Endothelial cell (in vitro differentiated cells): ENCODE measurements around the gene LCTL. TPM values are rescaled to one million over a fixed set of nuclear protein-coding genes. Genes with fewer than 3 reads are reported as not detected.

Experiments used
- DNase-seq: peaks from one replicate; pipeline ENCODE4 v3.0.0; 2021; ENCODE audit warnings: low spot score
- H3K27ac Mint-ChIP-seq: one replicate; pipeline ENCODE4 v1.8.0; 2021; ENCODE audit warnings: mixed read lengths, inconsistent platforms; ENCODE audit not compliant: unreplicated experiment
- H3K27me3 Mint-ChIP-seq: one replicate; pipeline ENCODE4 v1.8.0; 2021; ENCODE audit warnings: mild to moderate bottlenecking, moderate library complexity, mixed read lengths, inconsistent platforms; ENCODE audit not compliant: unreplicated experiment
- H3K36me3 Mint-ChIP-seq: one replicate; pipeline ENCODE4 v1.8.0; 2021; ENCODE audit warnings: mild to moderate bottlenecking, low read depth, mixed read lengths, inconsistent platforms; ENCODE audit not compliant: unreplicated experiment
- H3K4me1 Mint-ChIP-seq: one replicate; pipeline ENCODE4 v1.8.0; 2021; ENCODE audit warnings: mild to moderate bottlenecking, mixed read lengths, inconsistent platforms; ENCODE audit not compliant: unreplicated experiment
- H3K4me3 Mint-ChIP-seq: one replicate; pipeline ENCODE4 v1.8.0; 2021; ENCODE audit warnings: mild to moderate bottlenecking, mixed read lengths, inconsistent platforms; ENCODE audit not compliant: unreplicated experiment
- H3K9me3 Mint-ChIP-seq: one replicate; pipeline ENCODE4 v1.8.0; 2021; ENCODE audit warnings: mixed read lengths, inconsistent platforms; ENCODE audit not compliant: unreplicated experiment
- total RNA-seq: library from RNA; stranded (reverse); fragmentation: NEBNext Ultra II Directional; extraction: Animal tissue kit (Norgen Biotek cat#: 25700); gene quantifications from one replicate; pipeline ENCODE4 v1.2.1, GENCODE V29; 2021; ENCODE audit not compliant: unreplicated experiment
- TF ChIP-seq, protein P1 (sequence below): fragments of 200-600 bp; sonication (generic); IDR thresholded peaks from one replicate; pipeline ENCODE4 v1.5.0; 2021; ENCODE audit warnings: antibody characterized with exemption; ENCODE audit not compliant: unreplicated experiment

The LCTL gene
- total RNA-seq, 1 donor from 2014 or later = not detected

DNA sequence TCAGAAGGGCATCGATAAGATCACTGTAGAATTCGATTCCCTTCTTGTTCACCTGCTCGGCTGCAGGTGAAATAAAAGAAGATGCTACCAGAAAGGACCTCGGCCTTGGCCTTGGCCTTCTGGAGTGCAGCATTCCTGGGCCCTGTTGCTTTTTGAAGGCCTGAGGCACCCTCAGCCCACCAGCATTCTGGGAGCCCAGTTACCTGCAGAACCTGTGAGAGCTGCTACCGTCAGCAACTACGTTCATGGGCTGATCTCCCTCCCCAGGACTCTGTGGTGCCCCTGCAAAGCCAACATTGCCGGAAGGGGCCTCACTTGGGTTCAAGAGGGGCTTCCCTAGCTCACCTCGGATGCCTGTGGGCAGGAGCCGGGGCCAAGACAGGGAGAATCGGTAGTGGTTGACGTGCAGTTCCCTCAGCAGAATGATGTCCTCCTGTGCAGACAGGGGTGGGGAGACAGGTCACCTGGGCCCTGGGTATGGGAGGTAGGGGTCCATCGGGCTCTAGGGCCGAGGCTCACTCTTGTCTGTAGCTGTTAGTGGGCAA is 2.2 kb downstream of the LCTL start:
- Mint-ChIP-seq H3K9me3 (no peaks in the 10 kb centered on the region), H3K4me3 (no peak overlapping the region), H3K36me3 (peaks cover 4% of the 10 kb centered on the region), H3K27me3 (peaks cover 11% of the 10 kb centered on the region), H3K4me1 (peaks cover 13% of the 10 kb centered on the region), H3K27ac (no peak overlapping the region)
- TF ChIP-seq, protein P1, sequence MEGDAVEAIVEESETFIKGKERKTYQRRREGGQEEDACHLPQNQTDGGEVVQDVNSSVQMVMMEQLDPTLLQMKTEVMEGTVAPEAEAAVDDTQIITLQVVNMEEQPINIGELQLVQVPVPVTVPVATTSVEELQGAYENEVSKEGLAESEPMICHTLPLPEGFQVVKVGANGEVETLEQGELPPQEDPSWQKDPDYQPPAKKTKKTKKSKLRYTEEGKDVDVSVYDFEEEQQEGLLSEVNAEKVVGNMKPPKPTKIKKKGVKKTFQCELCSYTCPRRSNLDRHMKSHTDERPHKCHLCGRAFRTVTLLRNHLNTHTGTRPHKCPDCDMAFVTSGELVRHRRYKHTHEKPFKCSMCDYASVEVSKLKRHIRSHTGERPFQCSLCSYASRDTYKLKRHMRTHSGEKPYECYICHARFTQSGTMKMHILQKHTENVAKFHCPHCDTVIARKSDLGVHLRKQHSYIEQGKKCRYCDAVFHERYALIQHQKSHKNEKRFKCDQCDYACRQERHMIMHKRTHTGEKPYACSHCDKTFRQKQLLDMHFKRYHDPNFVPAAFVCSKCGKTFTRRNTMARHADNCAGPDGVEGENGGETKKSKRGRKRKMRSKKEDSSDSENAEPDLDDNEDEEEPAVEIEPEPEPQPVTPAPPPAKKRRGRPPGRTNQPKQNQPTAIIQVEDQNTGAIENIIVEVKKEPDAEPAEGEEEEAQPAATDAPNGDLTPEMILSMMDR = no peak
- no peak for DNase-seq

DNA sequence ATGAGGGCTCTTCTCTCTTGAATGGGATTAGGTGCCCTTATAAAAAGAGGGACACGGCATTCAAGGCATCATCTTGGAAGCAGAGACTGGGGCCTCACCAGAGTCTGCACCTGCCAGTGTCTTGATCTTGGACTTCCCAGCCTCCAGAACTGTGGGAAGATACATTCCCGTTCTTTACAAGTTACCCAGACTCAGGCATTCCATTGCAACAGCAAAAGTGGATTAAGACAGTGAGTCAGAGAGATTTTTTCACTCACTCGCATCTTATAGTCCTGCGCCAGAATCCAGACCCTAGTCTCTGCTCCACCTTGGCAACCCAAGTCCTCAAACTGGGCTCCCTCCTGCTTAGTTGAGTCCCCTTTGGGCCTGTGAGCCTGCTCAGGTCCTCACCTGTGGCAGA is 2.7 kb downstream of the LCTL start:
- H3K4me3 Mint-ChIP-seq = no peak overlapping the region

DNA sequence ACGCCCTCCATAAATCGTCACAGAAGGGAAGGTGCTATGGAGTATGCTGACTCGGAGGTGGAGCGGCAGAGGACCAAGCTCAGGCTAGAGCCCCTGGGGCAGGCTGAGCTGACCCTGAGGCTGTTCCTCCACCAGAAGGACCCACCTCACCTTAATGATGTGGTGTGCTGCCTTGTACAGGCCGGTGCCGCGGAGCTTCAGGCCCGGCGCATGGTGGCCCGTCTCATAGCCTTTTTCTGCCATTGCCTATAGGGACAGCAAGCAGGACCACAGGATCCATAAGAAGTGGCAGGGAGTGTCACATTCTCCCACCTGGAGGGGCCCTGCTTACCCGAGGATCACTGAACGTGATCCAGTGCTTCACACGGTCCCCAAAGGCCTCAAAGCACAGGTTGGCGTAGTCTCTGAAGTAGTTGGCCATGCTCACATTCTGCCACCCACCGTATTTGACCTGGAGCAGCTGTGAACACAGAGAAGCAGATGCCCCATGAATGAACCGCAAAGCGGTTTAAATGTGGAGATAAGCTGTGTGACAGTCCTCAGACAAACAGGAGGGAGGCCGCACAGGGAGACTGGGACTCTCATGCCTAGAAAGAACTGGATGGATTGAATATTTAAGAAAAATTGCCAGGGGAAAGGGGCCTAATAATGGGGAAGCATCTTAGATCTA is 4.8 kb downstream of the LCTL start:
- peaks cover 4% of the 10 kb centered on the region for H3K36me3 Mint-ChIP-seq
- no peak overlapping the region for H3K27ac Mint-ChIP-seq
- TF ChIP-seq, protein P1 = no peak
- no peak overlapping the region for H3K4me3 Mint-ChIP-seq
- no peaks in the 10 kb centered on the region for H3K9me3 Mint-ChIP-seq
- H3K27me3 Mint-ChIP-seq = peaks cover 7% of the 10 kb centered on the region
- H3K4me1 Mint-ChIP-seq = peaks cover 5% of the 10 kb centered on the region
- DNase-seq = no peak

More for the DNA sequence above, 2.7 kb downstream of the LCTL start:
- Mint-ChIP-seq H3K4me1 (peaks cover 14% of the 10 kb centered on the region), H3K9me3 (no peaks in the 10 kb centered on the region), H3K27ac (no peak overlapping the region), H3K36me3 (peaks cover 4% of the 10 kb centered on the region), H3K27me3 (peaks cover 11% of the 10 kb centered on the region)
- TF ChIP-seq, protein P1 = no peak
- DNase-seq = no peak

DNA sequence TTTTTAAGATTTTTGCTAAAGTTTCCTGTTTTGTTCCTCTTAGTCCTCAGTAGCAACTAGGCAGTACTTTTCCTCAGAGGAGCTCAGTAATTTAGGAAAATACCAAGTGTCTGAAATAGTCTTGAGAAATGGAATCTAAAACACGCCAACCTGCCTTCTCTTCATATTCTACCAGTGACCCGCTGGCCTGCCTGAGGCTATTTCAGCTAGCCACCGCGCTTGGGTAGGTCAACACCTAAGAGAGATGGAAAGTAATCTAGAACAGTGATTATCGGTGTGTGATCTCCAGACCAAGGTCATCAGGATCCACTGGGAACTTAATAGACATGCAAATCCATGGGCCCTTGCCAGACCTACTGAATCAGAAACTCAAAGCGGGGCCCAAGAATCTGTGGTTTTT is 7.5 kb downstream of the LCTL start:
- Mint-ChIP-seq H3K27ac (no peak overlapping the region), H3K4me1 (peaks cover 3% of the 10 kb centered on the region), H3K4me3 (no peak overlapping the region), H3K27me3 (no peaks in the 10 kb centered on the region), H3K36me3 (no peaks in the 10 kb centered on the region), H3K9me3 (no peaks in the 10 kb centered on the region)
- TF ChIP-seq, protein P1 = no peak
- DNase-seq = no peak

DNA sequence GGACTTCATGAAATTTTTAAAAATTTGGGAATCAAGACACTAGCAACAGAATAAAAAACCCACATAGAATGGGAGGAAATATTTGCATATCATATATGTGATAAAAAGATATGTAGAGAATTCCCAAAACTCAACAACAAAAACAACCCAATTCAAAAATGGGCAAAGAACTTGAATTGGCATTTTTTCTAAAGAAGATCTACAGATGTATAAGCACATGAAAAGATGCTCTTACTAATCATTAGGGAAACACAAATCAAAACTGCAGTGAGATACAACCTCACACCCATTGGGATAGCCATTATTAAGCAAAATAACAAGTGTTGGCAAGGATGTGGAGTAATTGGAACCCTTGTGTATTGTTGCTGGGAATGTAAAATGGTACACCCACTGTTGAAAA is 10.1 kb downstream of the LCTL start:
- H3K36me3 Mint-ChIP-seq = no peaks in the 10 kb centered on the region
- H3K4me3 Mint-ChIP-seq = no peak overlapping the region
- H3K27ac Mint-ChIP-seq = no peak overlapping the region
- DNase-seq = no peak
- H3K9me3 Mint-ChIP-seq = no peaks in the 10 kb centered on the region
- peaks cover 3% of the 10 kb centered on the region for H3K4me1 Mint-ChIP-seq
- TF ChIP-seq, protein P1 = no peak
- H3K27me3 Mint-ChIP-seq = no peaks in the 10 kb centered on the region
